IMR-90 (cell line): Measurements from ENCODE around the gene SENP2. TPM values are rescaled to one million over a fixed set of nuclear protein-coding genes. Genes with fewer than 3 reads are reported as not detected.

Experiments used
- ATAC-seq: fragments of 200-7000 bp; cut with Tn5 transposase; 2 replicates; pipeline ENCODE4 v1.9.1; 2020; ENCODE audit warnings: low read depth, mild to moderate bottlenecking, moderate library complexity
- BruUV-seq: library from RNA; stranded (reverse); fragments of 400-500 nt; replicated peaks from 2 replicates; lab custom pipeline; 2021; lab: Mats Ljungman, UMichigan
- CTCF ChIA-PET: fragments of 300-600 bp; formaldehyde crosslinking; extraction: SDS; loops from one replicate; lab custom pipeline; 2021; ENCODE audit warnings: antibody characterized with exemption; lab: Yijun Ruan, JAX
- POLR2A ChIA-PET: fragments of 300-600 bp; sonication (Branson Sonifier 250); formaldehyde crosslinking; loops from one replicate; lab custom pipeline; 2022; ENCODE audit warnings: antibody characterized with exemption; ENCODE audit not compliant: unreplicated experiment; lab: Charles Lee
- DNase-seq: peaks from one replicate; pipeline ENCODE4 v3.0.0; 2013
- H2AFZ ChIP-seq: replicated peaks from 2 replicates; pipeline ENCODE3; 2013; ENCODE audit warnings: low read length, mild to moderate bottlenecking; ENCODE audit not compliant: poor library complexity
- H2AK5ac ChIP-seq: 2 replicates; pipeline ENCODE4 v1.6.1; 2013; ENCODE audit warnings: low read depth, low read length, inconsistent platforms
- H2AK9ac ChIP-seq: replicated peaks from 2 replicates; pipeline ENCODE3; 2013; ENCODE audit warnings: mild to moderate bottlenecking, low read depth, low read length, moderate library complexity; ENCODE audit not compliant: poor library complexity
- H2BK120ac ChIP-seq: 2 replicates; pipeline ENCODE4 v1.6.1; 2013; ENCODE audit warnings: low read depth, low read length, inconsistent platforms
- H2BK15ac ChIP-seq: 3 replicates; pipeline ENCODE4 v1.6.1; 2013; ENCODE audit warnings: low read depth, low read length, inconsistent platforms
- H2BK20ac ChIP-seq: 2 replicates; pipeline ENCODE4 v1.6.1; 2013; ENCODE audit warnings: low read depth, mild to moderate bottlenecking, inconsistent platforms, low read length, moderate library complexity
- H2BK5ac ChIP-seq: 2 replicates; pipeline ENCODE4 v1.6.1; 2013; ENCODE audit warnings: mild to moderate bottlenecking, low read depth, low read length, inconsistent platforms; ENCODE audit not compliant: poor library complexity, severe bottlenecking
- H3K14ac ChIP-seq: replicated peaks from 2 replicates; pipeline ENCODE4 v1.6.1; 2013; ENCODE audit warnings: low read depth, low read length, inconsistent platforms
- H3K18ac ChIP-seq: 2 replicates; pipeline ENCODE4 v1.6.1; 2013; ENCODE audit warnings: low read depth, low read length, control low read depth
- H3K23ac ChIP-seq: 2 replicates; pipeline ENCODE4 v1.6.1; 2013; ENCODE audit warnings: low read depth, low read length, inconsistent platforms
- H3K27ac ChIP-seq: 2 replicates; pipeline ENCODE4 v1.5.1; 2013; ENCODE audit warnings: mild to moderate bottlenecking, control low read depth, low read length; ENCODE audit not compliant: insufficient read depth
- H3K27me3 ChIP-seq: 2 replicates; pipeline ENCODE4 v1.6.1; 2013; ENCODE audit warnings: low read length; ENCODE audit not compliant: control insufficient read depth, insufficient read depth
- H3K36me3 ChIP-seq: 2 replicates; pipeline ENCODE4 v1.6.1; 2013; ENCODE audit warnings: low read length, mixed read lengths; ENCODE audit not compliant: control insufficient read depth, insufficient read depth
- H3K4ac ChIP-seq: 2 replicates; pipeline ENCODE4 v1.6.1; 2013; ENCODE audit warnings: low read depth, low read length, inconsistent platforms
- H3K4me1 ChIP-seq: 2 replicates; pipeline ENCODE4 v1.6.1; 2013; ENCODE audit warnings: low read length, mixed read lengths; ENCODE audit not compliant: control insufficient read depth, insufficient read depth
- H3K4me2 ChIP-seq: 2 replicates; pipeline ENCODE4 v1.6.1; 2013; ENCODE audit warnings: low read depth, mild to moderate bottlenecking, control low read depth, low read length, moderate library complexity
- H3K4me3 ChIP-seq: 2 replicates; pipeline ENCODE4 v1.5.1; 2013; ENCODE audit warnings: low read depth, mild to moderate bottlenecking, control low read depth, low read length, moderate library complexity; ENCODE audit not compliant: insufficient read depth
- H3K56ac ChIP-seq: 2 replicates; pipeline ENCODE4 v1.6.1; 2013; ENCODE audit warnings: low read length, inconsistent platforms; ENCODE audit not compliant: insufficient read depth; ENCODE audit errors: extremely low read depth
- H3K79me1 ChIP-seq, 2 experiments: 2 replicates each; pipeline ENCODE4 v1.6.1; 2013; ENCODE audit warnings: low read length in 2 of 2, inconsistent platforms in 1 of 2, low read depth in 1 of 2
- H3K9ac ChIP-seq: 2 replicates; pipeline ENCODE4 v1.6.1; 2013; ENCODE audit warnings: low read depth, low read length, control low read depth
- H3K9me1 ChIP-seq: 2 replicates; pipeline ENCODE4 v1.6.1; 2013; ENCODE audit warnings: low read length, inconsistent platforms; ENCODE audit not compliant: insufficient read depth
- H3K9me3 ChIP-seq: 2 replicates; pipeline ENCODE4 v1.6.1; 2013; ENCODE audit warnings: low read length; ENCODE audit not compliant: control insufficient read depth, insufficient read depth
- H4K20me1 ChIP-seq: 2 replicates; pipeline ENCODE4 v1.6.1; 2013; ENCODE audit warnings: low read length, inconsistent platforms; ENCODE audit not compliant: insufficient read depth
- H4K5ac ChIP-seq: 2 replicates; pipeline ENCODE4 v1.6.1; 2013; ENCODE audit warnings: mild to moderate bottlenecking, low read depth, low read length, control low read depth
- H4K8ac ChIP-seq, 2 experiments: 2 replicates each; pipeline ENCODE4 v1.6.1; 2013; ENCODE audit warnings: low read depth in 2 of 2, low read length in 2 of 2, control low read depth in 1 of 2, inconsistent platforms in 1 of 2
- H4K91ac ChIP-seq: 2 replicates; pipeline ENCODE4 v1.6.1; 2013; ENCODE audit warnings: low read depth, low read length, inconsistent platforms; ENCODE audit not compliant: insufficient read depth
- BHLHE40 ChIP-seq: fragments of 150-350 bp; IDR thresholded peaks from 2 replicates; pipeline ENCODE4 v1.6.1; 2016; ENCODE audit warnings: mild to moderate bottlenecking, low read depth, low read length
- CEBPB ChIP-seq: IDR thresholded peaks from 2 replicates; pipeline ENCODE4 v1.6.1; 2012; ENCODE audit warnings: low read depth, low read length, improper control_type of control experiment
- ELK1 ChIP-seq: fragments of 150-350 bp; IDR thresholded peaks from 2 replicates; pipeline ENCODE4 v1.6.1; 2016; ENCODE audit warnings: low read depth, mild to moderate bottlenecking, low read length, moderate library complexity, borderline replicate concordance
- FOS ChIP-seq: fragments of 150-350 bp; IDR thresholded peaks from 2 replicates; pipeline ENCODE4 v1.6.1; 2016; ENCODE audit warnings: low read depth, low read length
- MAFK ChIP-seq: IDR thresholded peaks from 2 replicates; pipeline ENCODE4 v1.6.1; 2012; ENCODE audit warnings: low read depth, low read length, improper control_type of control experiment
- MXI1 ChIP-seq: IDR thresholded peaks from 2 replicates; pipeline ENCODE4 v1.6.1; 2012; ENCODE audit warnings: low read depth, mild to moderate bottlenecking, low read length, moderate library complexity, borderline replicate concordance
- NFE2L2 ChIP-seq: fragments of 150-350 bp; IDR thresholded peaks from 2 replicates; pipeline ENCODE4 v1.6.1; 2016; ENCODE audit warnings: low read depth, mild to moderate bottlenecking, low read length
- POLR2A ChIP-seq: IDR thresholded peaks from 2 replicates; pipeline ENCODE4 v1.6.1; 2012; ENCODE audit warnings: mild to moderate bottlenecking, low read depth, low read length
- RAD21 ChIP-seq: IDR thresholded peaks from 2 replicates; pipeline ENCODE4 v1.6.1; 2012; ENCODE audit warnings: low read length, improper control_type of control experiment
- RCOR1 ChIP-seq: IDR thresholded peaks from 2 replicates; pipeline ENCODE4 v1.6.1; 2012; ENCODE audit warnings: mild to moderate bottlenecking, low read length, improper control_type of control experiment; ENCODE audit not compliant: insufficient replicate concordance
- RFX5 ChIP-seq: IDR thresholded peaks from 2 replicates; pipeline ENCODE4 v1.8.0; 2012; ENCODE audit warnings: low read depth, mild to moderate bottlenecking, low read length, moderate library complexity
- SMC3 ChIP-seq: fragments of 150-350 bp; IDR thresholded peaks from 2 replicates; pipeline ENCODE4 v1.6.1; 2016; ENCODE audit warnings: low read depth, mild to moderate bottlenecking, antibody characterized with exemption, low read length, moderate library complexity
- USF2 ChIP-seq: fragments of 150-350 bp; IDR thresholded peaks from 2 replicates; pipeline ENCODE4 v1.6.1; 2017; ENCODE audit warnings: mild to moderate bottlenecking, antibody characterized with exemption, low read length, low read depth
- WGBS, 2 experiments: methylation state at CpG; one replicate each; pipeline versions ENCODE4 v1.1.5 to v1.1.7; 2013; ENCODE audit warnings: missing lambda C conversion rate in 2 of 2; ENCODE audit not compliant: insufficient read length in 1 of 2; ENCODE audit errors: extremely low coverage in 2 of 2; 5-methylcytosine and 5-hydroxymethylcytosine counted together
- dilution Hi-C: fragments of 300-500 bp; cut with HindIII; formaldehyde crosslinking; loops from one replicate; pipeline ENCODE4 v1.14.3; 2018; ENCODE audit warnings: low sequenced_read_pairs; ENCODE audit not compliant: unreplicated experiment
- in situ Hi-C: fragments of 300-500 bp; cut with MboI; formaldehyde crosslinking; loops from 3 replicates; pipeline ENCODE4 v1.14.3; 2019; ENCODE audit warnings: low sequenced_read_pairs, inconsistent platforms, mixed read lengths
- intact Hi-C: fragments of 100-400 bp; cut with micrococcal nuclease; formaldehyde crosslinking; loops from 2 replicates; pipeline ENCODE4 v1.10.0; 2022
- polyA plus RNA-seq, 3 experiments: library from polyadenylated mRNA; depleted of rRNA; stranded (reverse); fragments of >200 nt; gene quantifications; 2 replicates each; pipeline ENCODE4 v1.2.3, GENCODE V29; 2012; ENCODE audit warnings: low replicate concordance in 1 of 3
- total RNA-seq: library from RNA; depleted of rRNA; stranded (reverse); fragments of >200 nt; gene quantifications from 2 replicates; pipeline ENCODE4 v1.2.3, GENCODE V29; 2012

The SENP2 gene
- total and polyA plus RNA-seq, 2 of the 4 experiments (the other 2 are of a cell fraction) = 9.4 to 15.2 TPM

- TF ChIP-seq FOS (no peak), ELK1 (no peak), SMC3 (no peak), RAD21 (no peak), BHLHE40 (no peak), RCOR1 (no peak), RFX5 (no peak), NFE2L2 (no peak), POLR2A (no peak), MAFK (no peak), CEBPB (no peak), MXI1 (no peak), USF2 (no peak)
- Histone ChIP-seq H3K18ac (no peak overlapping the region), H2BK120ac (no peak overlapping the region), H3K79me1 (peaks cover 0 to 23% of the 10 kb centered on the region in 2 experiments; a peak in 3 of 4 replicates), H4K91ac (no peak overlapping the region), H2AFZ (no peak overlapping the region), H4K20me1 (no peaks in the 10 kb centered on the region), H3K27ac (no peak overlapping the region), H3K9ac (no peak overlapping the region), H3K23ac (no peak overlapping the region), H3K56ac (no peak overlapping the region), H3K9me3 (no peaks in the 10 kb centered on the region), H3K4me2 (no peak overlapping the region), H2AK5ac (no peak overlapping the region), H2BK20ac (no peak overlapping the region), H4K5ac (no peak overlapping the region), H3K4me3 (no peak overlapping the region), H2AK9ac (no peak overlapping the region), H4K8ac (no peak overlapping the region), H2BK5ac (no peak overlapping the region), H3K4ac (no peak overlapping the region), H3K27me3 (0 out of 2 replicates have a peak, but pooled peaks cover 5% of the 10 kb centered on the region), H3K9me1 (0 out of 2 replicates have a peak, but pooled peaks cover 3% of the 10 kb centered on the region), H3K4me1 (no peaks in the 10 kb centered on the region), H2BK15ac (no peak overlapping the region), H3K36me3 (no peaks in the 10 kb centered on the region), H3K14ac (no peak overlapping the region)
- in situ Hi-C loops = no loop called here
- intact Hi-C loops = no loop called here
- dilution Hi-C loops = no loop called here
- POLR2A ChIA-PET = no interaction called here
- WGBS, 2 experiments = no CpG with 5 or more reads among the region's 6 CpGs
- no TSS peak for BruUV-seq
- DNase-seq = no peak
- CTCF ChIA-PET = no interaction called here
- no peak for ATAC-seq
Observed at GRCh38 chr3:185583925-185584324, 2.2 kb upstream of the SENP2 start.
